Measurements from ENCODE around the gene TECTA.
"Not testable (repeated sequence)": the region's sequence is repeated elsewhere in the genome, so short reads cannot be mapped to it uniquely, and the experiment has no call there.

Gene TECTA

DNA sequence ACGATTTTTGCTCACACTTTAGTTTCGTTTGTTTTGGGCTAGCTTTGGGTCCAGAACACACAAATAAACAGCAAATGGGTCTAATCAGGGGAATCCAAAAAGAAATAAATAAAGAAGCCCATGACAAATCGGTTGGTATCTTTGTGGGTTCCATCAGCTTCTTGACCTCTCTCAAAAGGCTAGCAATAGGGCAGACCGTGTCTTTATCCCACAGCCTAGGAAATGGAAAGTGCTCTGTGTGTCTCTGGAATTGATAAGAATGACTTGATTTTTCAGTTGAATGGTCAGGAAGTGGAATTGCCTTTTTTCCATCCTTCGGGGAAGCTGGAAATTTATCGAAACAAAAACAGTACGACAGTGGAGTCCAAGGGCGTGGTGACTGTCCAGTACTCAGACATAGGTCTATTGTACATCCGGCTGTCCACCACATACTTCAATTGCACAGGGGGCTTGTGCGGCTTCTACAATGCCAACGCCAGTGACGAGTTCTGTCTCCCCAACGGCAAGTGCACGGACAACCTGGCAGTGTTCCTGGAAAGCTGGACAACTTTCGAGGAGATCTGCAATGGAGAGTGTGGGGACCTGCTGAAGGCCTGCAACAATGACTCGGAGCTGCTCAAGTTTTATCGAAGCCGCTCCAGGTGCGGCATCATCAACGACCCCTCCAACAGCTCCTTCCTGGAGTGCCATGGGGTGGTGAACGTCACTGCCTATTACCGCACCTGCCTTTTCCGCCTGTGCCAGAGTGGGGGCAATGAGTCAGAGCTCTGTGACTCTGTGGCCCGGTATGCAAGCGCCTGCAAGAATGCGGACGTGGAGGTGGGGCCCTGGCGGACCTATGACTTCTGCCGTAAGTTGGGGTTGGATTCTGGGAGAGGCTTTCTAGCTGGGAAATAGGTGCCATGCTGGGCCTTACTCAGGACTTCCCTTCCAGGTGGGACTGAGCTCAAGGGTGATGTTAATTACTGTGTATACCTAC, 28.6 kb downstream of the TECTA start:
- FAIRE-seq, result no peak

GRCh38 chr11:121131656-121132055, 30.6 kb downstream of the TECTA start:
- FAIRE-seq, result no peak

GRCh38 chr11:121132211-121132976, 31.4 kb downstream of the TECTA start:
- no peak for FAIRE-seq

DNA sequence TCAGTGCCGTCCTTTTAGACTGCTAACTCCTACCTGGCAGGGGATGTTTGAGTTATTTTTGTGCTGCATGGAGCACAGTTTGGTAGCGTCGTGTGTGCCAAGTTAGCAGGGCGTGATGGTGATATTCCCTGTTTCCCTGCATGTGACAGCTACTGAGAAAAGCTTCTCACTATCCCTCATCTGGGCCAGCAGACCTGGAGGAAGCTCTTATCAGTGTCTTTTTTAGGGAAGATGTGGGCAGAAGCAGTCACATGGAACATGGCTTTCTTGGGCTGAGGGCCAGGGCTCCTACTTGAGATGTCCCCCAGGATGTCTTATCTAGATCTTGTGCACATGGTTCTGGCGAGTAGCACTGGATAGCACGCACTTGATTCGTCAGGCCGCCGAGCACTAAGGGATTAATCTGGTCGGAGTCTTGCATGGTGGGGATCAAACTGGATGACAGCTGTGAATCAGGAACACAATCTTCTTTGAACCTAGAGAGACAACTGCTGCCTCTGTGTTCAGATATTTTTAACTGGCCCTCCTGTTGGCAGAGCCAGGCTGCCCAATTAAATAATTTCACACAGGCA, 33.8 kb downstream of the TECTA start:
- no peak for FAIRE-seq

GRCh38 chr11:121137005-121137404, 36.0 kb downstream of the TECTA start:
- FAIRE-seq, result no peak

GRCh38 chr11:121138259-121138658, 37.2 kb downstream of the TECTA start:
- FAIRE-seq, result no peak

- no peak for FAIRE-seq
These were observed 39.3 kb downstream of the TECTA start for GRCh38 chr11:121140369-121140768.

DNA sequence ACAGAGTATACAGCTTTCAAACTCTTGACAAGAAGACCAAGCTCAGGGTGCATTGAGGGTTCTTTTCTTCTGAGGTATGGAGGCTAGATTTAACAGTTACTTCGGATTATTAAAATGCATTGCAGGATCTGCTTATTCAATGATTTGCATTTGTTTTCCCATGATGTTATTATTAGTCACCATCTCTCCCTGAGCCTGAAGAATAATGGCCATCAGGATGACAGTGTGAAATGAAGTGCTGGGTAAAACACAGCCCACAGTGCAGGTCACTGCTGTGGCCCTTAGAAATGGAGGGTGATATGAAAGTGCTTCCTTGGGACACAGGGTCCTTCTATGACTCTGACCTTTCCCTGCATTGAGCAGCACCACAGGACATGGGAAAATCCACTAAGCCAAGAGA, 40.0 kb downstream of the TECTA start:
- no peak for FAIRE-seq

DNA sequence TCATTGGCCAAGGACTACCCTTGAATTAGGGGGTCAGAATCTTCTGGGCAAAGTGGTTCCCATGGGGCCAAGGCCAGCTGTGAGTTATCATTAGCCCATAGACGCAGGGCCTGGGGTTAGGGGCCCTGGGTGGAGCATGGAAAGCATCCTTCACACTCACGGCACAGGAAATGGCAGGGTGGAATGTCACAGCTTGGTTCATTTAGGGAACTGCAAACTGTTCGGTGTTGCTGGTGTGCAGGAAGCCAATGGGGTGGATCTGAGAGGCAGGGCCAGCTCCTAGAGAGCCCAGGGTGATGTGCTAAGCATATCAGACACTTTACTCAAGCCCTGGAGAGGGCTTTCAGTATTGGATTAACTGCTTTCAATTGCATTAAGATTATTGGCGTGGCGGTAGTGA, 42.9 kb downstream of the TECTA start:
- FAIRE-seq, result no peak

DNA sequence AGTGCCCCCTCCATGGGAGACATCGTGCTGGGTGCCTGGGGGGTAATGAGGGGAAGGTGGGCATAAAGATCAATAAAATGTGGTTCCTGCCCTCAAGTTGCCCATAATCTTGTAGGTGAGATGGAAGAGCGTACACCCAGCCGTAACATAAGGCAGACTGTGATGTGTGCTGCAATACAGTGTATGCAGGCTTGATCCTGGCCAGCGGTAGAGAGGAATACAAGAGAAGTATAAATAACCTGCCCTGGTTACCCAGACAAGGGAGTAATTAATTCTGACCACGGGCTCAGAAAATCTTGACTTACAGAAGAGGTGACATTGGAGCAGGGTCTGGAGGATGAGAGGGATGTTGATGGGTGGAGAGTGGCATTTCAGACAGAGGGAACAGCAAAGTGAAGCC, 43.7 kb downstream of the TECTA start:
- no peak for FAIRE-seq

- FAIRE-seq, result no peak
These were observed 44.8 kb downstream of the TECTA start for GRCh38 chr11:121145826-121146225.

GRCh38 chr11:121149116-121149515, 48.1 kb downstream of the TECTA start:
- FAIRE-seq, result no peak

- no peak for FAIRE-seq
These were observed 50.2 kb downstream of the TECTA start for GRCh38 chr11:121151207-121151688.

- FAIRE-seq, result no peak
These were observed 51.7 kb downstream of the TECTA start for GRCh38 chr11:121152764-121153163.

- FAIRE-seq, result no peak
These were observed 52.4 kb downstream of the TECTA start for GRCh38 chr11:121153472-121153871.

DNA sequence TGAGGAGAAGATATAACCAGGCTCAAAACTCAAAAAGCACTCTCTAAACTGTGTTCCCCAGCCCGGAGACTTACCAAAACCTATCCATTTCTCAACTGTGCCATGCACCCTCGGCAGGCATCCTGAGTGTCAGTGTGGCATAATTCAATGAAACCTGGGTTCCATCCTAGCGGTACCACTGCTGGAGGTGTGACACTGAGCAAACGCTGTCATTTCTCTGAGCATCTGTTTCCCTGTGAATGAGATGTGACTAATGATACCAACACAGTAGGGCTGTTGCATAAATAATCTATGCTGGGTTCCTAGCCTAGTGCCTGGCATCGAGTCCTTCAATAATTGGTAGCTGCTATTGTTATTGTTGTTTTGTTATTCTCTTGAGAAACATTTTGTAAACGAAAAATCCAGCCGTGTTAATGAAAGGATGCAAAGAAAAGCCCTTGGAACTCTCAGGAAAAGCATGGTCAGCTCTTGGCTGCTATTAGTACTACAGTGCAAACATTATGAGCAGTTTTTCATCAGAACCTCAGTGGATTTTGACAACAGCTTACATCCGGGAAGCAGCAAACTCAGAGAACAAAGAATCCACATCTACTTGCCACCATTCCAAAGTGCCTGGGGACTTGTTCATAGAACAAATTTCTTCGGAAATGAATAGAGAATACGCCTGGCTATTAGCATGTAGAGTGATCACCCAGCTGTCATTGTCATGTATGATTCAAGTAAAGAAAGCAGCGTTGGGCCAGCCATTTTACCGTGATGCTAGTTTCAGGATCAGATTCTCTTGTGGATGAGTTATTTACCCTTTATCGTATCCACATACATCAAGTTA, 53.7 kb downstream of the TECTA start:
- FAIRE-seq, result no peak

GRCh38 chr11:121157756-121158155, 56.7 kb downstream of the TECTA start:
- no peak for FAIRE-seq

GRCh38 chr11:121159741-121160140, 58.7 kb downstream of the TECTA start:
- FAIRE-seq, result no peak

DNA sequence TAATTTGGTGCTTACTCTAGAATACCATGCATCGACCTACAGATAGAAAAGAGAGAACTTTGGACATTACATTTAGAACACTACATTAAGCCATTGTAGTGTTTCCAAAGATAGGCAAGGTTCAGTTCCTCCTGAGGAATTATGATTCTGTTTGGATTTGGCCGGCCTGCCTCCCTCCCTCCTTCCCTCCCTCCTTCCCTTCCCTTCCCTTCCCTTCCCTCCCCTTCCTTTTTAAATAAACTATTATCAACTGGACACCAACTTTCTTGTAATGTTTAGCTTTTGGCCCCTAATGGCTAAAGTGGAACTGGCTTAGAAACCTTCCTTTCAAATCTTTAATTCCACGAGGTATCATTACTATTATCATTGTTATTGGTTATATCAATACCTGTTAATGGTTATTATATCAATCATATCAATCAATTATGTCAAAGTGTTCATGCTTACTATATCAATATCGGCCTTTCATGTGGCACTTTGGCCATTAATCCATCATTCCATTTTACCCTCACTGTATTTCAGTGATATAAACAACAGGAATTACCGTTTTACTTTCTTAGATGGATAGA, 60.4 kb downstream of the TECTA start:
- no peak for FAIRE-seq

DNA sequence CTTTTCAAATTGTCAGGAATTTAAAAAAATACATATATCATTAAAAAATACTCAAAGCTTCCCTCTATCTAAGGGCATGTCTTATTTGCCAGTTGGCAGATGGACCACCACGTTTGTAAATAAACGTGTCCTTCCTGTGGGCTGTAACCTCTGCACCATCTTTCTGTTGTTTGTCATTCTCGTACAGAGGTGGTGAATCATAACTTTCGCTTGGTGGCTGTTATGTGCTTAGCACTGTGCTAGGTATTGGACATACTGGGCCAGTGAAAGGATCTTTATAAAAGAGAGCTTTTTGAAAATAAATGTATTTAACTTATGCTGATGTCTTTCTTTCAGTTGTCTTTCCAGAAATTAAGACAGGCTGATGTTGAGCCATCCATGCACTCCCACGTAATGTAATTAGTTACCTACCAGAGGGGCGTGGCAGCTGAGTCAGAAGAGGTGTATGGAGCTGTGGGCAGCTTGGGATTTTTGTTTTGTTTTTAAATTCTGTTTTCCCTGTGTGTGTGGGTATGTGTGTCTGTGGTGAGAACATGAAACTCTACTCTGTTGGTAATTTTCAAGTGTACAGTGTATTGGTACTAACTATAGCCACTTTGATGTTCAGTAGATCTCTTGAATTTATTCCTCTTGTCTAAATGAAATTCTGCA, 62.7 kb downstream of the TECTA start:
- no peak for FAIRE-seq

- FAIRE-seq, result not testable (repeated sequence)
These were observed 76.6 kb downstream of the TECTA start for GRCh38 chr11:121177629-121178028.

- FAIRE-seq, result no peak
These were observed 78.3 kb downstream of the TECTA start for GRCh38 chr11:121179306-121179705.

All from G401.6 (cell line).